Vagina (tissue), 2 donors: ENCODE measurements around the gene DOCK4. TPM values are rescaled to one million over a fixed set of nuclear protein-coding genes. Genes with fewer than 3 reads are reported as not detected.

Experiments used
- DNase-seq, 2 donors: peaks; one replicate each; pipeline ENCODE4 v3.0.0-alpha.2; 2017; ENCODE audit errors: extremely low spot score in 2 of 2
- H3K27ac ChIP-seq: fragments of 200-600 bp; sonication (generic); one replicate; pipeline ENCODE4 v1.5.1; 2019
- H3K27me3 ChIP-seq: fragments of 200-600 bp; sonication (generic); one replicate; pipeline ENCODE4 v1.5.1; 2019
- H3K36me3 ChIP-seq, 2 donors: fragments of 200-600 bp; sonication (generic); one replicate each; pipeline ENCODE4 v1.5.1; 2017 to 2019
- H3K4me1 ChIP-seq: fragments of 200-600 bp; sonication (generic); one replicate; pipeline ENCODE4 v1.5.1; 2019
- H3K4me3 ChIP-seq, 2 donors: fragments of 200-600 bp; sonication (generic); 1 replicate in 1 of 2; 2 replicates in 1 of 2; pipeline ENCODE4 v1.5.1; 2016 to 2019
- H3K9me3 ChIP-seq: fragments of 200-600 bp; sonication (generic); one replicate; pipeline ENCODE4 v1.5.1; 2019
- POLR2A ChIP-seq, 2 donors: fragments of 450-650 bp; IDR thresholded peaks; one replicate each; pipeline ENCODE4 v1.6.1; 2017; ENCODE audit warnings: antibody characterized with exemption in 2 of 2, mild to moderate bottlenecking in 2 of 2, moderate library complexity in 2 of 2
- POLR2AphosphoS5 ChIP-seq, 2 donors: sonication (generic); formaldehyde crosslinking; IDR thresholded peaks; one replicate each; pipeline ENCODE4 v1.9.0; 2017; ENCODE audit warnings: antibody characterized with exemption in 2 of 2, mild to moderate bottlenecking in 2 of 2, low read depth in 1 of 2; ENCODE audit not compliant: insufficient read depth in 1 of 2
- intact Hi-C: fragments of 100-400 bp; cut with DNase I; formaldehyde crosslinking; loops from one replicate; pipeline ENCODE4 v1.15.1; 2023
- total RNA-seq: library from RNA; depleted of rRNA; stranded (reverse); fragments of >200 nt; gene quantifications from one replicate; pipeline ENCODE4 v1.2.3, GENCODE V29; 2016
- TF ChIP-seq, protein P1 (sequence below), 3 experiments: fragments of 450-650 bp in 2 of 3; fragments of 200-600 bp in 1 of 3; sonication (generic) in 1 of 3; IDR thresholded peaks; one replicate each; pipeline ENCODE4 v1.5.1; 2017 to 2019; ENCODE audit warnings: antibody characterized with exemption in 3 of 3, mild to moderate bottlenecking in 2 of 3, moderate library complexity in 2 of 3

The DOCK4 gene
- total RNA-seq, 1 donor from 2014 or later = 40.3 TPM

DNA sequence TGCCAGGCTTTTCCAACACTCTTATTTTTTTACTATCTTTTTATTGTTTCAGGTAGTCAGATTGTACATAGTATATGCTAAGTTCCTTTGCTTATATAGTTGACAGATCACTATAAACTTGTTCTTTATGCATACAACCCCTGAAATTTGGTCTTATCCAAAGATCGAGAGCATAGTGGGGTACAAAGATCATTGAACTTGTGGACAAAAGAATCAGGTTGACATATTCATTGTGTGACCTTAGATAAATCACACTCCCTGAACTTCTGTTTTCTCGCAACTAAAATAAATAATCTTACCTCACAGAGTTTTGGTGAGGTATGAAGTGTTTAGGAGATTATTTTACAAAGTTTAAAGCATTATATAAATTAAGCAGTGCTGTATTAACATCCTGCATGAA, 22.4 kb upstream of the DOCK4 start:
- Histone ChIP-seq H3K27me3 (no peaks in the 10 kb centered on the region), H3K27ac (no peak overlapping the region), H3K4me1 (peaks cover 10% of the 10 kb centered on the region), H3K36me3 (no peaks in the 10 kb centered on the region), H3K9me3 (no peaks in the 10 kb centered on the region), H3K4me3 (no peak overlapping the region)
- no peak for TF ChIP-seq POLR2AphosphoS5 (IDR thresholded peaks at IDR 0.05; ENCODE audit: insufficient read depth in 1 of 2, low read depth in 1 of 2)
- no peak for TF ChIP-seq POLR2A (IDR thresholded peaks at IDR 0.05)
- TF ChIP-seq, protein P1, sequence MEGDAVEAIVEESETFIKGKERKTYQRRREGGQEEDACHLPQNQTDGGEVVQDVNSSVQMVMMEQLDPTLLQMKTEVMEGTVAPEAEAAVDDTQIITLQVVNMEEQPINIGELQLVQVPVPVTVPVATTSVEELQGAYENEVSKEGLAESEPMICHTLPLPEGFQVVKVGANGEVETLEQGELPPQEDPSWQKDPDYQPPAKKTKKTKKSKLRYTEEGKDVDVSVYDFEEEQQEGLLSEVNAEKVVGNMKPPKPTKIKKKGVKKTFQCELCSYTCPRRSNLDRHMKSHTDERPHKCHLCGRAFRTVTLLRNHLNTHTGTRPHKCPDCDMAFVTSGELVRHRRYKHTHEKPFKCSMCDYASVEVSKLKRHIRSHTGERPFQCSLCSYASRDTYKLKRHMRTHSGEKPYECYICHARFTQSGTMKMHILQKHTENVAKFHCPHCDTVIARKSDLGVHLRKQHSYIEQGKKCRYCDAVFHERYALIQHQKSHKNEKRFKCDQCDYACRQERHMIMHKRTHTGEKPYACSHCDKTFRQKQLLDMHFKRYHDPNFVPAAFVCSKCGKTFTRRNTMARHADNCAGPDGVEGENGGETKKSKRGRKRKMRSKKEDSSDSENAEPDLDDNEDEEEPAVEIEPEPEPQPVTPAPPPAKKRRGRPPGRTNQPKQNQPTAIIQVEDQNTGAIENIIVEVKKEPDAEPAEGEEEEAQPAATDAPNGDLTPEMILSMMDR (IDR thresholded peaks at IDR 0.05) = no peak
- intact Hi-C loops = no loop called here
- DNase-seq = no peak

DNA sequence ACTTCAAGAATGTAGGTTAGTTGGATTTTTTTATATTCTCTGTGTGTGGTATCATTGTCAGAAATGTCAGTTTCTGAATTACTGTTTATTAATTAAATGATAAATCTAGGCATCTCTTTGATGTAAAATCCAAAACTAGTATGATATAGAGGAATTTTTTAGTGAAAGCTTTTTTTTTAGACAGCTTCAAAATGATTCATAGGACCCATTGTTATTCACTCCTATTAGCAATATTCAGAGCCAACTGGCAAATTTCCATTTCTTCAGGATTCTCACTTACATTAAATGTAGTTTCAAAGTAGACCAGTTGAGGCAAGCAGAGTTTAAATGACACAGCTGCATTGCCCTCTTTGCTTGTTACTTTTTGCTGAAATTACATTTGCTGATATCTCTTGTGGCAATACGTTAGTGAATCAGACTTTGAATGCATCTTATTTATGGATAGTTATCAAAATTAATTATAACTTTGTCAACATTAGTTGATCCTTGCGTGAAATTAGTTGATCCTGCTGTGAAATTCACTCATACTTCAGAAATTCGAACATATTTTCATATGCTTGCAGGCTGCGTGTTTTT, 20.6 kb upstream of the DOCK4 start:
- DNase-seq = no peak
- Histone ChIP-seq H3K4me3 (no peak overlapping the region), H3K27ac (no peak overlapping the region), H3K4me1 (peaks cover 10% of the 10 kb centered on the region), H3K36me3 (no peaks in the 10 kb centered on the region), H3K9me3 (no peaks in the 10 kb centered on the region), H3K27me3 (no peaks in the 10 kb centered on the region)
- intact Hi-C loops = no loop called here
- TF ChIP-seq POLR2A (IDR thresholded peaks at IDR 0.05) = no peak
- TF ChIP-seq, protein P1 (IDR thresholded peaks at IDR 0.05) = no peak
- peak in 1 of 2 donors; percentile 11 for TF ChIP-seq POLR2AphosphoS5 (IDR thresholded peaks at IDR 0.05; ENCODE audit: insufficient read depth in 1 of 2, low read depth in 1 of 2)

DNA sequence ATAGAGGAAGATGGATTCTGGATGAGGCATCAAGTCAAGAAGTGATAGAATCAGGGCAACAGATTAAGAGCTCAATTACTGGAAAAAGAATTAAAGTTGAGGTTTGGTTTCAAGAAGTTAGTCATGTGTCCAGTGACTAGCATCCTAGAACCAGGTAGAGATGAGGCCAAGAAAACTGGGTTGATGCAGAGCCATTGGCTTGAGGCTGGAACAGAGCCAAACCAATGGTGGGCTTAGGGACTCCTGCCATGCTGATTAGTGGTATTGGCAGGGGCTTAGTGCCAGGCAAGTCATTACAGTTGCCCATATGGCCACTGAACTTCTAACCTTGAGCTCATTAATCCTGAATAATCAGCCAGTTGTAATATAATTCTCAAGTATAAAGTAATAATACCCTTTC, 18.8 kb upstream of the DOCK4 start:
- Histone ChIP-seq H3K4me1 (peaks cover 10% of the 10 kb centered on the region), H3K27ac (no peak overlapping the region), H3K4me3 (no peak overlapping the region), H3K27me3 (no peaks in the 10 kb centered on the region), H3K36me3 (no peaks in the 10 kb centered on the region), H3K9me3 (no peaks in the 10 kb centered on the region)
- intact Hi-C loops = no loop called here
- no peak for DNase-seq
- TF ChIP-seq POLR2AphosphoS5 (IDR thresholded peaks at IDR 0.05; ENCODE audit: insufficient read depth in 1 of 2, low read depth in 1 of 2) (no peak), POLR2A (IDR thresholded peaks at IDR 0.05) (no peak)
- TF ChIP-seq, protein P1 (IDR thresholded peaks at IDR 0.05) = no peak

DNA sequence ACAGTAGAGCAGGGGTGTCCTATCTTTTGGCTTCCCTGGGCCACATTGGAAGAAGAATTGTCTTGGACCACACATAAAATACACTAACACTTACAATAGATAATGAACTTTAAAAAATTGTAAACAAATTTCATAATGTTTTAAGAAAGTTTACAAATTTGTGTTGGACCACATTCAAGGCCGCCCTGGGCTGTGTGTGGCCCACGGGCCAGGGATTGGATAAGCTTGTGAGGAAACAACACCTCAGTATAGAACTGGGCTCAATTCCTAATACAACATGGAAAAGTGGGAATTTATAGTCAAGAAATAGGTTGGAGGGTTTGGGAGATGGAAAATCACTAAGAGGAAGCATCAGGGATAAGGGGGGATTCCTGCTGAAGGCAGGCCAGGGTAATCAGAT, 18.0 kb upstream of the DOCK4 start:
- DNase-seq = no peak
- Histone ChIP-seq H3K4me3 (no peak overlapping the region), H3K4me1 (peaks cover 10% of the 10 kb centered on the region), H3K27ac (no peak overlapping the region), H3K9me3 (no peaks in the 10 kb centered on the region), H3K27me3 (no peaks in the 10 kb centered on the region), H3K36me3 (no peaks in the 10 kb centered on the region)
- intact Hi-C loops = no loop called here
- TF ChIP-seq POLR2AphosphoS5 (IDR thresholded peaks at IDR 0.05; ENCODE audit: insufficient read depth in 1 of 2, low read depth in 1 of 2) (no peak), POLR2A (IDR thresholded peaks at IDR 0.05) (no peak)
- TF ChIP-seq, protein P1 (IDR thresholded peaks at IDR 0.05) = no peak

DNA sequence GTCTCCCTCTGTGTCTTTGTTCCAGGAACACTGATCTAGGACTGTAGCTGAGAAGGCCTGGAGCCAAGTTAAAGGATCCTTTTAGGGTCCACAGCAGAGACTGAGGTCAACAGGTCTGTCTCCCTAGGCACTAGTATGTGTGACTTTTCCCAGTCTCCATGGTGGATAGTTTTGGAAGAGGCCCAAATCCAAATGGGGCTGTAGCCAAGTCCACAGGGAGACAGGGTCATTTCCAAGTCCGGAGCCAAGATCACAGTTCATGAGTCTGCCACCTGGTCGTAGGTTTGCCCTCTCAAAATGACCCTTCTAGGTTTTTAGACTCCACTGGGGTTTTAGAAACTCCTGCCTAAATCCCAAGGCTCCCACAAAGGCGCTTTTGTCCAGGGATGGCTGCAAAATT, 17.1 kb upstream of the DOCK4 start:
- intact Hi-C loops = no loop called here
- no peak overlapping the region for H3K4me3 ChIP-seq
- no peaks in the 10 kb centered on the region for H3K9me3 ChIP-seq
- peaks cover 10% of the 10 kb centered on the region for H3K4me1 ChIP-seq
- TF ChIP-seq POLR2AphosphoS5 (IDR thresholded peaks at IDR 0.05; ENCODE audit: insufficient read depth in 1 of 2, low read depth in 1 of 2) (no peak), POLR2A (IDR thresholded peaks at IDR 0.05) (no peak)
- TF ChIP-seq, protein P1 (IDR thresholded peaks at IDR 0.05) = no peak
- no peaks in the 10 kb centered on the region for H3K27me3 ChIP-seq
- DNase-seq = no peak
- H3K36me3 ChIP-seq = no peaks in the 10 kb centered on the region
- no peak overlapping the region for H3K27ac ChIP-seq
